Parathyroid adenoma (tissue), 2 donors: Measurements from ENCODE around the gene CCR5.
"Not testable (repeated sequence)": the region's sequence is repeated elsewhere in the genome, so short reads cannot be mapped to it uniquely, and the experiment has no call there.

Experiments used
- H2AFZ ChIP-seq: fragments of 300-600 bp; sonication (generic); one replicate; pipeline ENCODE4 v1.7.0; 2017; ENCODE audit warnings: antibody characterized with exemption, mild to moderate bottlenecking
- H3K27ac ChIP-seq: fragments of 300-600 bp; sonication (generic); one replicate; pipeline ENCODE4 v1.7.0; 2017
- H3K27me3 ChIP-seq: fragments of 300-600 bp; sonication (generic); one replicate; pipeline ENCODE4 v1.7.0; 2017; ENCODE audit warnings: low read length; ENCODE audit not compliant: control insufficient read depth, insufficient read depth
- H3K36me3 ChIP-seq: fragments of 300-600 bp; sonication (generic); one replicate; pipeline ENCODE4 v1.7.0; 2017; ENCODE audit warnings: low read length; ENCODE audit not compliant: control insufficient read depth, insufficient read depth
- H3K4me1 ChIP-seq: fragments of 300-600 bp; sonication (generic); one replicate; pipeline ENCODE4 v1.7.0; 2017; ENCODE audit warnings: control low read depth
- H3K4me2 ChIP-seq: fragments of 300-600 bp; sonication (generic); one replicate; pipeline ENCODE4 v1.7.0; 2017; ENCODE audit warnings: low read length
- H3K4me3 ChIP-seq: fragments of 300-600 bp; sonication (generic); one replicate; pipeline ENCODE4 v1.7.0; 2017; ENCODE audit warnings: low read depth, low read length
- H3K79me2 ChIP-seq: fragments of 300-600 bp; sonication (generic); one replicate; pipeline ENCODE4 v1.7.0; 2017; ENCODE audit warnings: control low read depth
- H3K9ac ChIP-seq: fragments of 300-600 bp; sonication (generic); one replicate; pipeline ENCODE4 v1.7.0; 2017; ENCODE audit warnings: mild to moderate bottlenecking
- H3K9me3 ChIP-seq: fragments of 300-600 bp; sonication (generic); one replicate; pipeline ENCODE4 v1.7.0; 2017; ENCODE audit warnings: low read length; ENCODE audit not compliant: control insufficient read depth
- CTCF ChIP-seq: fragments of 300-600 bp; sonication (generic); IDR thresholded peaks from one replicate; pipeline ENCODE4 v1.7.0; 2017; ENCODE audit warnings: antibody characterized with exemption, mild to moderate bottlenecking
- donor health status: primary hyperparathyroidism.

Gene CCR5

GRCh38 chr3:46400000-46400734, 29.4 kb downstream of the CCR5 start:
- Histone ChIP-seq H3K27me3 (no peaks in the 10 kb centered on the region), H2AFZ (no peak overlapping the region), H3K4me2 (no peak overlapping the region), H3K9me3 (no peaks in the 10 kb centered on the region), H3K79me2 (no peaks in the 10 kb centered on the region), H3K9ac (no peak overlapping the region), H3K36me3 (no peaks in the 10 kb centered on the region), H3K4me3 (no peak overlapping the region), H3K27ac (no peak overlapping the region), H3K4me1 (no peaks in the 10 kb centered on the region)
- TF ChIP-seq CTCF, result no peak

GRCh38 chr3:46400846-46401245, 30.1 kb downstream of the CCR5 start:
- Histone ChIP-seq H3K79me2 (no peaks in the 10 kb centered on the region), H3K9ac (no peak overlapping the region), H2AFZ (no peak overlapping the region), H3K27ac (no peak overlapping the region), H3K4me2 (no peak overlapping the region), H3K9me3 (no peaks in the 10 kb centered on the region), H3K4me3 (no peak overlapping the region), H3K27me3 (no peaks in the 10 kb centered on the region), H3K36me3 (no peaks in the 10 kb centered on the region), H3K4me1 (no peaks in the 10 kb centered on the region)
- TF ChIP-seq CTCF, result no peak

GRCh38 chr3:46401579-46401978, 30.8 kb downstream of the CCR5 start:
- H3K9ac ChIP-seq, result no peak overlapping the region
- no peak overlapping the region for H3K4me3 ChIP-seq
- no peaks in the 10 kb centered on the region for H3K27me3 ChIP-seq
- no peaks in the 10 kb centered on the region for H3K36me3 ChIP-seq
- no peak overlapping the region for H2AFZ ChIP-seq
- no peak overlapping the region for H3K27ac ChIP-seq
- H3K9me3 ChIP-seq, result no peaks in the 10 kb centered on the region
- H3K4me2 ChIP-seq, result no peak overlapping the region
- TF ChIP-seq CTCF, result no peak
- H3K79me2 ChIP-seq, result no peaks in the 10 kb centered on the region
- no peaks in the 10 kb centered on the region for H3K4me1 ChIP-seq

- H3K27me3 ChIP-seq, H3K4me2 ChIP-seq, H3K27ac ChIP-seq, H3K9ac ChIP-seq, H3K4me3 ChIP-seq, H3K36me3 ChIP-seq, H3K79me2 ChIP-seq, H3K4me1 ChIP-seq, H3K9me3 ChIP-seq, H2AFZ ChIP-seq: not testable (repeated sequence)
Measured at GRCh38 chr3:46402902-46403301, 32.2 kb downstream of the CCR5 start.

- Histone ChIP-seq H3K4me3 (no peak overlapping the region), H3K9ac (no peak overlapping the region)
Measured at GRCh38 chr3:46405301-46406019, 34.7 kb downstream of the CCR5 start.

More at GRCh38 chr3:46405301-46406019, 34.7 kb downstream of the CCR5 start:
- H3K4me2 ChIP-seq, result no peak overlapping the region
- H3K36me3 ChIP-seq, result no peaks in the 10 kb centered on the region
- H2AFZ ChIP-seq, result no peak overlapping the region
- H3K27me3 ChIP-seq, result no peaks in the 10 kb centered on the region
- TF ChIP-seq CTCF, result no peak
- H3K27ac ChIP-seq, result no peak overlapping the region
- H3K79me2 ChIP-seq, result no peaks in the 10 kb centered on the region
- H3K9me3 ChIP-seq, result no peaks in the 10 kb centered on the region
- no peaks in the 10 kb centered on the region for H3K4me1 ChIP-seq
